Uterus (tissue), 2 donors: ENCODE data around the gene CHMP5.

Experiments used
- CTCF ChIP-seq, 4 experiments: fragments of 200-600 bp in 2 of 4; fragments of 450-650 bp in 2 of 4; sonication (generic) in 2 of 4; IDR thresholded peaks; one replicate each; pipeline ENCODE4 v1.5.1; 2016 to 2019; ENCODE audit warnings: antibody characterized with exemption in 4 of 4, mild to moderate bottlenecking in 2 of 4, moderate library complexity in 1 of 4
- POLR2A ChIP-seq, 2 donors: fragments of 450-650 bp; IDR thresholded peaks; one replicate each; pipeline ENCODE4 v1.6.1; 2016; ENCODE audit warnings: antibody characterized with exemption in 2 of 2, mild to moderate bottlenecking in 1 of 2, moderate library complexity in 1 of 2

- TF ChIP-seq POLR2A (IDR thresholded peaks at IDR 0.05), result no peak
- TF ChIP-seq CTCF (IDR thresholded peaks at IDR 0.05), result no peak
These were observed 9.4 kb upstream of the CHMP5 start for GRCh38 chr9:33255471-33255870.
